HepG2 (cell line): Measurements from ENCODE around the gene ANKRD29. TPM values are rescaled to one million over a fixed set of nuclear protein-coding genes. Genes with fewer than 3 reads are reported as not detected.

Source experiments
- ELK4 ChIP-seq: sonication (generic); formaldehyde crosslinking; IDR thresholded peaks from 2 replicates; pipeline ENCODE4 v1.9.0; 2021; ENCODE audit warnings: missing genetic modification reagents, borderline replicate concordance
- REST ChIP-seq, 2 experiments: IDR thresholded peaks; 2 replicates each; pipeline ENCODE4 v1.6.1; 2011 to 2012; ENCODE audit warnings: low read length in 2 of 2, borderline replicate concordance in 1 of 2, low read depth in 1 of 2, mild to moderate bottlenecking in 1 of 2, moderate library complexity in 1 of 2
- SETDB1 ChIP-seq: sonication (generic); formaldehyde crosslinking; IDR thresholded peaks from 2 replicates; pipeline ENCODE4 v1.5.1; 2020; ENCODE audit warnings: missing genetic modification reagents, mild to moderate bottlenecking, borderline replicate concordance
- SKIL ChIP-seq: sonication (generic); formaldehyde crosslinking; IDR thresholded peaks from 2 replicates; pipeline ENCODE4 v1.8.0; 2022; ENCODE audit warnings: missing genetic modification reagents, mild to moderate bottlenecking, moderate library complexity, borderline replicate concordance
- YEATS2 ChIP-seq: sonication (generic); formaldehyde crosslinking; IDR thresholded peaks from 2 replicates; pipeline ENCODE4 v1.4.0; 2020; ENCODE audit warnings: missing genetic modification reagents, borderline replicate concordance
- ZNF143 ChIP-seq: sonication (generic); formaldehyde crosslinking; IDR thresholded peaks from 2 replicates; pipeline ENCODE4 v1.4.0; 2020; ENCODE audit warnings: missing genetic modification reagents
- ZNF20 ChIP-seq: sonication (generic); formaldehyde crosslinking; IDR thresholded peaks from 2 replicates; pipeline ENCODE4 v1.4.0; 2020; ENCODE audit warnings: mild to moderate bottlenecking, moderate library complexity, missing genetic modification reagents
- ZNF558 ChIP-seq: sonication (generic); formaldehyde crosslinking; IDR thresholded peaks from 2 replicates; pipeline ENCODE4 v1.9.0; 2022; ENCODE audit warnings: mild to moderate bottlenecking, missing genetic modification reagents, borderline replicate concordance
- ZNF883 ChIP-seq: sonication (generic); formaldehyde crosslinking; IDR thresholded peaks from 2 replicates; pipeline ENCODE4 v1.5.1; 2020; ENCODE audit warnings: mild to moderate bottlenecking, missing genetic modification reagents; ENCODE audit errors: not compliant biosample characterization
- polyA plus RNA-seq, 8 experiments: library from polyadenylated mRNA; depleted of rRNA in 3 of 8; stranded (reverse) in 7 of 8; unstranded in 1 of 8; fragments of >200 nt; fragmentation: Illumina TruSeq in 4 of 8; extraction: Trizol in 4 of 8; gene quantifications; 2 replicates each; pipeline versions ENCODE4 v1.2.1 to v1.2.3, GENCODE V29; 2011 to 2016; ENCODE audit warnings: low read depth in 4 of 8, missing spikeins in 1 of 8, mixed read lengths in 1 of 8; ENCODE audit not compliant: insufficient read depth in 1 of 8
- total RNA-seq, 5 experiments: library from RNA; depleted of rRNA; stranded (reverse); fragments of >200 nt; fragmentation: Illumina TruSeq; extraction: Trizol; gene quantifications; 2 replicates each; pipeline ENCODE4 v1.2.3, GENCODE V29; 2016; ENCODE audit warnings: low read depth in 1 of 5
- TF ChIP-seq, protein P1 (sequence below): sonication (generic); formaldehyde crosslinking; IDR thresholded peaks from 2 replicates; pipeline ENCODE4 v1.4.0; 2020; ENCODE audit warnings: missing genetic modification reagents
- TF ChIP-seq, protein P2 (sequence below): sonication (generic); formaldehyde crosslinking; IDR thresholded peaks from 2 replicates; pipeline ENCODE4 v1.4.0; 2020; ENCODE audit warnings: mild to moderate bottlenecking, missing genetic modification reagents
- TF ChIP-seq, protein P3 (sequence below): sonication (generic); formaldehyde crosslinking; IDR thresholded peaks from 2 replicates; pipeline ENCODE4 v1.8.0; 2022; ENCODE audit warnings: missing genetic modification reagents, mild to moderate bottlenecking, borderline replicate concordance
- TF ChIP-seq, protein P4 (sequence below): sonication (generic); formaldehyde crosslinking; IDR thresholded peaks from 2 replicates; pipeline ENCODE4 v1.8.0; 2022; ENCODE audit warnings: mild to moderate bottlenecking, missing genetic modification reagents, moderate library complexity

The ANKRD29 gene
- total and polyA plus RNA-seq, 2 of the 13 experiments (the other 11 are each of a cell fraction or from before 2014, with no cell fraction given): not detected

DNA sequence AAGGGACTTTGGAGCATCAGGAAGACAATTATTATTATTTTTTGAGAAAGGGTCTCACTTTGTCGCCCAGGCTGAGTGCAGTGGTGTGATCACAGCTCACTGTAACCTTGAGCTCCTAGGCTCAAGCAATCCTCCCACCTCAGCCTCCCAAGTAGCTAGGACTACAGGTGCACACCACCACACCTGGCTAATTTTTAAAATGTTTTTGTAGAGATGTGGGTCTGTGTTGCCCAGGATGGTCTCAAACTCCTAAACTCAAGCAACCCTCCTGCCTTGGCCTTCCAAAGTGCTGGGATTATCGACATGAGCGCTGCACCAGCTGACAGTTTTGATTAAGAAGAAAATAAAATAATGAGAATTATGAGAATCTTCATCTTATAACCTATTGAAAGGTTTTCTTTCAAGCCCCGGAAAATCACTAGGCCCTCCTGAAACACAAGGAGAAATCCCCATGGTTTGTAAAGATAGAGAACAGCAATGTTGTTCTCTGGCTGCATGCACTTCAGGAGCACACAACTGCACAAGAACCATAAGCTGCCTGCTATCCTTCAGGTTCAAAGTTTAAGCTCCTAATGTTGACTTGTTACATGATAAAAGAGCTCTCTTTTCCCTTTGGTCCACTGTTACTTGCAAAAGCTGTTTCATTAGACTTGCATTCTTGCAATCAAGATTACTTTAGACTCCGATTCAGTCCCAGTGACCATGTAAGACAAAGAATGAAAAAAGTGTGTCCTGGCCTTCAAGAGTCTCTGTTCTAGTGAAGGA lies 93.2 kb downstream of the ANKRD29 start (continued):
- TF ChIP-seq, protein P1, sequence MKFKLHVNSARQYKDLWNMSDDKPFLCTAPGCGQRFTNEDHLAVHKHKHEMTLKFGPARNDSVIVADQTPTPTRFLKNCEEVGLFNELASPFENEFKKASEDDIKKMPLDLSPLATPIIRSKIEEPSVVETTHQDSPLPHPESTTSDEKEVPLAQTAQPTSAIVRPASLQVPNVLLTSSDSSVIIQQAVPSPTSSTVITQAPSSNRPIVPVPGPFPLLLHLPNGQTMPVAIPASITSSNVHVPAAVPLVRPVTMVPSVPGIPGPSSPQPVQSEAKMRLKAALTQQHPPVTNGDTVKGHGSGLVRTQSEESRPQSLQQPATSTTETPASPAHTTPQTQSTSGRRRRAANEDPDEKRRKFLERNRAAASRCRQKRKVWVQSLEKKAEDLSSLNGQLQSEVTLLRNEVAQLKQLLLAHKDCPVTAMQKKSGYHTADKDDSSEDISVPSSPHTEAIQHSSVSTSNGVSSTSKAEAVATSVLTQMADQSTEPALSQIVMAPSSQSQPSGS: no peak
- TF ChIP-seq ZNF558 (CRISPR knock-in tag) (no peak), ZNF143 (CRISPR knock-in tag) (no peak), ZNF20 (CRISPR knock-in tag) (no peak), SETDB1 (CRISPR knock-in tag) (no peak), SKIL (CRISPR knock-in tag) (no peak), ELK4 (CRISPR knock-in tag) (no peak), YEATS2 (CRISPR knock-in tag) (peak; percentile 29; the same call in 1 of the 2 replicates), REST (IDR thresholded peaks at IDR 0.05; ENCODE audit: borderline replicate concordance in 1 of 2, low read depth in 1 of 2, low read length in 2 of 2) (no peak), ZNF883 (CRISPR knock-in tag) (no peak)
- TF ChIP-seq, protein P2, sequence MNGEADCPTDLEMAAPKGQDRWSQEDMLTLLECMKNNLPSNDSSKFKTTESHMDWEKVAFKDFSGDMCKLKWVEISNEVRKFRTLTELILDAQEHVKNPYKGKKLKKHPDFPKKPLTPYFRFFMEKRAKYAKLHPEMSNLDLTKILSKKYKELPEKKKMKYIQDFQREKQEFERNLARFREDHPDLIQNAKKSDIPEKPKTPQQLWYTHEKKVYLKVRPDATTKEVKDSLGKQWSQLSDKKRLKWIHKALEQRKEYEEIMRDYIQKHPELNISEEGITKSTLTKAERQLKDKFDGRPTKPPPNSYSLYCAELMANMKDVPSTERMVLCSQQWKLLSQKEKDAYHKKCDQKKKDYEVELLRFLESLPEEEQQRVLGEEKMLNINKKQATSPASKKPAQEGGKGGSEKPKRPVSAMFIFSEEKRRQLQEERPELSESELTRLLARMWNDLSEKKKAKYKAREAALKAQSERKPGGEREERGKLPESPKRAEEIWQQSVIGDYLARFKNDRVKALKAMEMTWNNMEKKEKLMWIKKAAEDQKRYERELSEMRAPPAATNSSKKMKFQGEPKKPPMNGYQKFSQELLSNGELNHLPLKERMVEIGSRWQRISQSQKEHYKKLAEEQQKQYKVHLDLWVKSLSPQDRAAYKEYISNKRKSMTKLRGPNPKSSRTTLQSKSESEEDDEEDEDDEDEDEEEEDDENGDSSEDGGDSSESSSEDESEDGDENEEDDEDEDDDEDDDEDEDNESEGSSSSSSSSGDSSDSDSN: no peak
- TF ChIP-seq, protein P3, sequence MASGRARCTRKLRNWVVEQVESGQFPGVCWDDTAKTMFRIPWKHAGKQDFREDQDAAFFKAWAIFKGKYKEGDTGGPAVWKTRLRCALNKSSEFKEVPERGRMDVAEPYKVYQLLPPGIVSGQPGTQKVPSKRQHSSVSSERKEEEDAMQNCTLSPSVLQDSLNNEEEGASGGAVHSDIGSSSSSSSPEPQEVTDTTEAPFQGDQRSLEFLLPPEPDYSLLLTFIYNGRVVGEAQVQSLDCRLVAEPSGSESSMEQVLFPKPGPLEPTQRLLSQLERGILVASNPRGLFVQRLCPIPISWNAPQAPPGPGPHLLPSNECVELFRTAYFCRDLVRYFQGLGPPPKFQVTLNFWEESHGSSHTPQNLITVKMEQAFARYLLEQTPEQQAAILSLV (CRISPR knock-in tag): no peak
- TF ChIP-seq, protein P4, sequence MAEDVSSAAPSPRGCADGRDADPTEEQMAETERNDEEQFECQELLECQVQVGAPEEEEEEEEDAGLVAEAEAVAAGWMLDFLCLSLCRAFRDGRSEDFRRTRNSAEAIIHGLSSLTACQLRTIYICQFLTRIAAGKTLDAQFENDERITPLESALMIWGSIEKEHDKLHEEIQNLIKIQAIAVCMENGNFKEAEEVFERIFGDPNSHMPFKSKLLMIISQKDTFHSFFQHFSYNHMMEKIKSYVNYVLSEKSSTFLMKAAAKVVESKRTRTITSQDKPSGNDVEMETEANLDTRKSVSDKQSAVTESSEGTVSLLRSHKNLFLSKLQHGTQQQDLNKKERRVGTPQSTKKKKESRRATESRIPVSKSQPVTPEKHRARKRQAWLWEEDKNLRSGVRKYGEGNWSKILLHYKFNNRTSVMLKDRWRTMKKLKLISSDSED (CRISPR knock-in tag): no peak
